PC-3 (cell line): ENCODE measurements around the gene ARHGEF17. TPM values are rescaled to one million over a fixed set of nuclear protein-coding genes. Genes with fewer than 3 reads are reported as not detected.

ENCODE experiments used
- ATAC-seq: fragments of 200-7000 bp; cut with Tn5 transposase; 2 replicates; pipeline ENCODE4 v1.9.1; 2020; ENCODE audit warnings: mild to moderate bottlenecking, moderate library complexity
- BruUV-seq: library from RNA; stranded (reverse); fragments of 400-500 nt; replicated peaks from 2 replicates; lab custom pipeline; 2021; lab: Mats Ljungman, UMichigan
- CTCF ChIA-PET: fragments of 300-600 bp; sonication (Branson Sonifier 250); formaldehyde crosslinking; loops from one replicate; lab custom pipeline; 2022; ENCODE audit warnings: antibody characterized with exemption; lab: Charles Lee
- POLR2A ChIA-PET: fragments of 300-600 bp; sonication (Branson Sonifier 250); formaldehyde crosslinking; loops from one replicate; lab custom pipeline; 2022; ENCODE audit warnings: antibody characterized with exemption; ENCODE audit not compliant: unreplicated experiment; lab: Charles Lee
- DNase-seq: peaks from one replicate; pipeline ENCODE4 v3.0.0-alpha.2; 2015
- H2AFZ ChIP-seq: fragments of 300-600 bp; sonication (generic); 2 replicates; pipeline ENCODE4 v1.6.0; 2016; ENCODE audit warnings: antibody characterized with exemption, low read length
- H3F3A ChIP-seq: fragments of 300-600 bp; sonication (generic); one replicate; pipeline ENCODE4 v1.6.0; 2017; ENCODE audit warnings: antibody characterized with exemption, low read length, control low read depth, mild to moderate bottlenecking; ENCODE audit not compliant: unreplicated experiment
- H3K27ac ChIP-seq: fragments of 300-600 bp; sonication (generic); 2 replicates; pipeline ENCODE4 v1.5.1; 2016; ENCODE audit warnings: mild to moderate bottlenecking, low read length
- H3K27me3 ChIP-seq: fragments of 300-600 bp; sonication (generic); 2 replicates; pipeline ENCODE4 v1.6.1; 2016; ENCODE audit warnings: low read length, mixed read lengths
- H3K36me3 ChIP-seq: fragments of 300-600 bp; sonication (generic); 2 replicates; pipeline ENCODE4 v1.6.1; 2016; ENCODE audit warnings: low read depth, mixed run types, low read length, mixed read lengths
- H3K4me1 ChIP-seq: fragments of 300-600 bp; sonication (generic); 2 replicates; pipeline ENCODE4 v1.5.1; 2016; ENCODE audit warnings: low read length; ENCODE audit not compliant: insufficient read depth
- H3K4me2 ChIP-seq: fragments of 300-600 bp; sonication (generic); 2 replicates; pipeline ENCODE4 v1.6.0; 2016; ENCODE audit warnings: low read length
- H3K4me3 ChIP-seq: fragments of 300-600 bp; sonication (generic); 2 replicates; pipeline ENCODE4 v1.5.1; 2016; ENCODE audit warnings: mild to moderate bottlenecking, low read length, mixed read lengths
- H3K79me2 ChIP-seq: fragments of 300-600 bp; sonication (generic); 2 replicates; pipeline ENCODE4 v1.6.1; 2017; ENCODE audit warnings: low read length, mixed read lengths
- H3K9ac ChIP-seq: fragments of 300-600 bp; sonication (generic); 2 replicates; pipeline ENCODE4 v1.6.0; 2016; ENCODE audit warnings: mild to moderate bottlenecking, low read length
- H3K9me2 ChIP-seq: fragments of 300-600 bp; sonication (generic); replicated peaks from 2 replicates; pipeline ENCODE4 v1.6.1; 2016; ENCODE audit warnings: mixed run types, low read length, mixed read lengths
- H3K9me3 ChIP-seq: fragments of 300-600 bp; sonication (generic); 2 replicates; pipeline ENCODE4 v1.6.1; 2016; ENCODE audit warnings: low read length, mixed read lengths
- H4K20me1 ChIP-seq: fragments of 300-600 bp; sonication (generic); 2 replicates; pipeline ENCODE4 v1.6.1; 2016; ENCODE audit warnings: low read length, mixed read lengths
- CTCF ChIP-seq: fragments of 300-600 bp; sonication (generic); conservative IDR thresholded peaks from 2 replicates; pipeline ENCODE4 v1.5.1; 2017; ENCODE audit warnings: antibody characterized with exemption, low read depth, mild to moderate bottlenecking, low read length
- EZH2 ChIP-seq: fragments of 300-600 bp; sonication (generic); IDR thresholded peaks from one replicate; pipeline ENCODE4 v1.6.1; 2017; ENCODE audit warnings: antibody characterized with exemption, mild to moderate bottlenecking, low read length; ENCODE audit not compliant: unreplicated experiment
- EZH2phosphoT487 ChIP-seq: fragments of 300-600 bp; sonication (generic); IDR thresholded peaks from 2 replicates; pipeline ENCODE4 v1.6.1; 2018; ENCODE audit warnings: mild to moderate bottlenecking, antibody characterized with exemption, low read length, borderline replicate concordance
- intact Hi-C: fragments of 100-400 bp; cut with micrococcal nuclease; formaldehyde crosslinking; loops from 2 replicates; pipeline ENCODE4 v1.9.0; 2023
- total RNA-seq: library from RNA; depleted of rRNA; stranded (reverse); fragments of >200 nt; gene quantifications from 2 replicates; pipeline ENCODE4 v1.2.3, GENCODE V29; 2014

Gene ARHGEF17
- total RNA-seq, 1 experiment from 2014 or later, result 6.2 TPM

GRCh38 chr11:73406619-73407018 lies 98.5 kb downstream of the ARHGEF17 start:
- Histone ChIP-seq H3K9me3 (no peaks in the 10 kb centered on the region), H3K36me3 (peaks cover 11% of the 10 kb centered on the region), H3K27me3 (no peaks in the 10 kb centered on the region), H3K27ac (no peak overlapping the region), H3K4me1 (no peaks in the 10 kb centered on the region), H3K9ac (no peak overlapping the region), H3K79me2 (no peaks in the 10 kb centered on the region), H3K9me2 (no peaks in the 10 kb centered on the region), H2AFZ (no peak overlapping the region), H3F3A (no peaks in the 10 kb centered on the region), H3K4me2 (no peak overlapping the region), H4K20me1 (no peaks in the 10 kb centered on the region), H3K4me3 (no peak overlapping the region)
- no TSS peak for BruUV-seq
- ChIA-PET CTCF (interaction anchor here (1.1 kb wide), 1 partner anchor 219 kb away, joined by 5 read pairs; no protein-coding TSS in a partner anchor), POLR2A (interaction anchor here (0.7 kb wide), 1 partner anchor 95 kb away, joined by 13 read pairs; no protein-coding TSS in a partner anchor)
- no peak for DNase-seq
- intact Hi-C loops, result no loop called here
- no peak for ATAC-seq
- TF ChIP-seq EZH2phosphoT487 (no peak), EZH2 (no peak), CTCF (no peak)

GRCh38 chr11:73409431-73409830 lies 101.4 kb downstream of the ARHGEF17 start:
- no peaks in the 10 kb centered on the region for H3K9me2 ChIP-seq
- intact Hi-C loops, result no loop called here
- no TSS peak for BruUV-seq
- H2AFZ ChIP-seq, result no peak overlapping the region
- H3K27me3 ChIP-seq, result no peaks in the 10 kb centered on the region
- no peaks in the 10 kb centered on the region for H3F3A ChIP-seq
- H4K20me1 ChIP-seq, result no peaks in the 10 kb centered on the region
- no peak for ATAC-seq
- H3K79me2 ChIP-seq, result no peaks in the 10 kb centered on the region
- CTCF ChIA-PET, result no interaction called here
- TF ChIP-seq CTCF, result no peak
- TF ChIP-seq EZH2phosphoT487, result no peak
- TF ChIP-seq EZH2, result no peak
- H3K36me3 ChIP-seq, result peaks cover 11% of the 10 kb centered on the region
- H3K9me3 ChIP-seq, result no peaks in the 10 kb centered on the region
- DNase-seq, result no peak
- H3K4me1 ChIP-seq, result peaks cover 10% of the 10 kb centered on the region
- H3K27ac ChIP-seq, result no peak overlapping the region
- no peak overlapping the region for H3K4me2 ChIP-seq
- H3K4me3 ChIP-seq, result no peak overlapping the region
- POLR2A ChIA-PET, result no interaction called here
- H3K9ac ChIP-seq, result no peak overlapping the region

GRCh38 chr11:73410627-73411026 lies 102.6 kb downstream of the ARHGEF17 start:
- H3K9me2 ChIP-seq, result no peaks in the 10 kb centered on the region
- H3K9me3 ChIP-seq, result no peaks in the 10 kb centered on the region
- H3K4me1 ChIP-seq, result peaks cover 10% of the 10 kb centered on the region
- H3K4me3 ChIP-seq, result no peak overlapping the region
- no peaks in the 10 kb centered on the region for H3K27me3 ChIP-seq
- H3F3A ChIP-seq, result no peaks in the 10 kb centered on the region
- H4K20me1 ChIP-seq, result no peaks in the 10 kb centered on the region
- intact Hi-C loops, result no loop called here
- ChIA-PET CTCF (no interaction called here), POLR2A (no interaction called here)
- no peak overlapping the region for H3K4me2 ChIP-seq
- H2AFZ ChIP-seq, result no peak overlapping the region
- DNase-seq (no peak), ATAC-seq (no peak)
- H3K9ac ChIP-seq, result no peak overlapping the region
- BruUV-seq, result no TSS peak
- TF ChIP-seq CTCF (no peak), EZH2phosphoT487 (no peak), EZH2 (no peak)
- no peaks in the 10 kb centered on the region for H3K79me2 ChIP-seq
- H3K36me3 ChIP-seq, result peaks cover 11% of the 10 kb centered on the region
- no peak overlapping the region for H3K27ac ChIP-seq
